Prostate gland (tissue), 2 donors: ENCODE results near the gene MMP17.

ENCODE experiments used
- CTCF ChIP-seq, 4 experiments: fragments of 200-600 bp in 2 of 4; fragments of 450-650 bp in 2 of 4; sonication (generic) in 2 of 4; IDR thresholded peaks; 1 replicate in 3 of 4; 2 replicates in 1 of 4; pipeline ENCODE4 v1.5.1; 2016 to 2019; ENCODE audit warnings: antibody characterized with exemption in 4 of 4, mild to moderate bottlenecking in 2 of 4, moderate library complexity in 2 of 4
- POLR2A ChIP-seq: fragments of 450-650 bp; IDR thresholded peaks from one replicate; pipeline ENCODE4 v1.6.1; 2016; ENCODE audit warnings: antibody characterized with exemption, mild to moderate bottlenecking
- POLR2AphosphoS5 ChIP-seq: sonication (generic); formaldehyde crosslinking; IDR thresholded peaks from one replicate; pipeline ENCODE4 v1.6.1; 2017; ENCODE audit warnings: antibody characterized with exemption

DNA sequence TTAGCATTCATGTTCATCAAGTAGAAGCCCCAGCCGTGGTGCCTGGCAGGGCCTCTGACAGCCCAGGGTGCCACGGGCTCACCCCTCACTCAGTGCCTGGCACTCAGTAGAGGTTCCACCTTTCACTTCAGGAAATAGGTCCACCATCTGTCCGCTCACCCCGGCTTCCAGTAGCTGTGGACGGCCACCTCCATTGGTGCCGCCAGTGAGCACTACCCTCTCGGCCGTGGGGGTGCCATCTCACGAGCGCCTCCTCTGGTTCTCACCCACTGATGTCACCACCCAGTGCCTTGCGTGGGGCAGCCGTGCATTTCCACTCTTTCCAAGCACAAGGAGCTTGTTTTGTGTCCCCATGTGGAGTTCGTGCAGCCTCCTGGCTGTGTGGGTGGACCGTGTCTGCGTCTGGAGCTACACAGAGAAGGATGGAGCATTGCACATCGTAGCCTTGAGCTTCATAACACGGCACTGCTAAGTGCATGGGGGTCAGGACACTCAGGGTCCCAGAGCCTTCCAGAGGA lies 41.0 kb upstream of the MMP17 start:
- TF ChIP-seq CTCF (IDR thresholded peaks at IDR 0.05) (no peak), POLR2A (no peak), POLR2AphosphoS5 (no peak)
